Stimulated activated CD4-positive, alpha-beta T cell treated with anti-CD3 and anti-CD28 coated beads, Interleukin-15, amount 100 ng/mL, for 1 hour (primary cell): ENCODE measurements around the gene PANK3.
"Not testable (repeated sequence)": the region's sequence is repeated elsewhere in the genome, so short reads cannot be mapped to it uniquely, and the experiment has no call there.

Source experiments
- DNase-seq, 2 donors: peaks; one replicate each; pipeline ENCODE4 v3.0.0-alpha.2; 2020; ENCODE audit warnings: low read depth in 1 of 2, low spot score in 1 of 2

Gene PANK3

GRCh38 chr5:168553377-168554130 lies 25.6 kb downstream of the PANK3 start:
- DNase-seq, result no peak

GRCh38 chr5:168552146-168552545 lies 27.0 kb downstream of the PANK3 start:
- DNase-seq, result no peak

- DNase-seq, result no peak
Observed at GRCh38 chr5:168550656-168551055, 28.5 kb downstream of the PANK3 start.

- no peak for DNase-seq
Observed at GRCh38 chr5:168549554-168549953, 29.6 kb downstream of the PANK3 start.

GRCh38 chr5:168537176-168537575 lies 42.0 kb downstream of the PANK3 start:
- DNase-seq, result no peak

GRCh38 chr5:168534351-168534750 lies 44.8 kb downstream of the PANK3 start:
- DNase-seq, result not testable (repeated sequence)

GRCh38 chr5:168531987-168532864 lies 46.9 kb downstream of the PANK3 start:
- DNase-seq, result no peak

DNA sequence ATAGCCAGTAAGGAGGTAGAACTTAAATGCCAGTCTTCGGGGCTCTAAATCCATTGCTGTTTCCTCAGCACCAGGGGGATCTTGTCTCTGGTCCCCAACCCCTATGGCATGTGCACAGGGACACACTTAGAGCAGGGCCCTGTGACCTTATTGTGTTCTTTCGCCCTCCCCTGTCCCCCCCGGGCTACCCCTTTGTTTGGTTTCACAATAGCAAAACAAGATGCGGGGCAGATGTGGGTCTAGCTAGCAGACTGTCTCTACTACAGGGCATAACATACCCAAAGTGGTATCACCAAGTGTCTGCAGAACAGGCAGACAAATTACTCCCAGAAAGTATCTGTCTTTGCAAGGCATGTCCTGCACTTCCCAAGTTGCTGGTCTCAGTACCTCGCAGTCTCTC lies 48.0 kb downstream of the PANK3 start:
- no peak for DNase-seq

GRCh38 chr5:168530621-168531150 lies 48.5 kb downstream of the PANK3 start:
- DNase-seq, result no peak

GRCh38 chr5:168529374-168530234 lies 49.6 kb downstream of the PANK3 start:
- DNase-seq, result no peak

DNA sequence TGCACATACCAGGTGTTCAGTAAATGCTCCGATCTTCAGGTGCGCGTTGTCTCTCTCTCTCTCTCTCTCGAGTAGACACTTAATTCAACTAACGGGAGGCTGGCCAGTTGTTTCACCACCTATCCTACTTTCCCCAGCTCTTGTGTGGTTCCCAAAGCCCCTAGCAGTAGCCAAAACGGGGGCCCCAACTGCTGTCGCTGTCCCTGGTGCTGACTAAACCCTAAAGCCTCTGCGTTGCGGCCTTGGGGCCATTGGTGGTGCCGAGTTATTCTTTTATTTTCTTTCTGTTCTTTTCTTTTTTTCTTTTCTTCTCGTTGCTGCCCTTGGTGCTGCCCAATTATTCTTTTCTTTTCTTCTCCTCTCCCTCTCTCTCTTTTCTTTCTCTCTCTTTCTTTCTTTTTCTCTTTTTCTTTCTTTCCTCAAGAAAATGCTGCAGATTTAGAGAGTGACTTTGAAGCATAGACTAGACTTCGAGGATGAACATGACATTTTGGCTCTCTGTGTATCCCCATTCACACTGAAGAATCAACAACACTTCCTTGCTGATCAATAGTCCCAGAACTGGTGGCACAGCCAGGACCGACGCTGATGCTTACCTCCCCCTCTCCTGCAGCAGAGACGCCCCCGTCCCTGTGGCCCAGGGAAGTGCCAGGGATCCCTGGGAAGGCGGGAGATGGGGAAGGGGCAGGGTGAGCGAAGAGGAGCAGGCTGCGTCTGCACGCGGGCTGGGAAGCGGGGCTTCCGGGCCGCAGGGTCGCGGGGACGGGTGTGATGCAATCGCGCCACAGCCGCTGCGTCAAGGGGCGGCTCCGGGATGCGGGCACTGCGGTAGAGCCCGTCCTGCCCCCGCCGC lies 50.4 kb downstream of the PANK3 start, which contains the start of gene FBLL1:
Gene FBLL1 (plus strand): TSS at position 785 of the 853 bp plus-strand sequence. CDS start 200 bp downstream, outside the sequence.
- DNase-seq, result no peak

- no peak for DNase-seq
Observed at GRCh38 chr5:168527756-168528295, 51.3 kb downstream of the PANK3 start.

GRCh38 chr5:168525856-168526255 lies 53.3 kb downstream of the PANK3 start:
- DNase-seq, result no peak

GRCh38 chr5:168513861-168514428 lies 65.2 kb downstream of the PANK3 start:
- no peak for DNase-seq

DNA sequence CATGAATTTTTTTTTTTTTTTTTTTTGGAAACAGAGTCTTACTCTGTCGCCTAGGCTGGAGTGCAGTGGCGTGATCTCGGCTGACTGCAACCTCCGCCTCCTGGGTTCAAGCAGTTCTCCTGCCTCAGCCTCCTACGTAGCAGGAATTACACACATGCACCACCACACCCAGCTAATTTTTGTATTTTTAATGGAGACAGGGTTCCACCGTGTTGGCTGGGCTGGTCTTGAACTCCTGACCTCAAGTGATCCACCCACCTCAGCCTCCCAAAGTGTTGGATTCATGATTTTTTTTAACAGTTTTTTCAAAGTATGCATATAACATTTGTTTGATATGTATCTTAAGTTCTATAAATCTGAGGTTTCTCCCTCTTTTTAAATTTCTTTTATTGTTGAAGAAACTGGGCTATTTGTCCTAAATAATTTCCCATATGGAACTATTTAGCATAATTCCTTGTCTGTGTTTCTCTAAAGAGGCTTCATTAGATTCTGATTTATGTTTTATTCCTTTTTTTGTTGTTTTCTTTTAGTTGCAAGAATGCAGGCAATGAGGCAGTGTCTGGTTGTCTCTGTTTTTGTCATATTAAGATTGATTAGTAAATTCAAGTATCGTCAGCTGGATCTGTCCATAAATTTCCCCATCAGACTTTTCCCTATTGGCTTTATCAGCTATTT lies 76.5 kb downstream of the PANK3 start:
- no peak for DNase-seq
